HG03521 (cell line): ENCODE results near the gene ENTPD2.
"Not testable (repeated sequence)": the region's sequence is repeated elsewhere in the genome, so short reads cannot be mapped to it uniquely, and the experiment has no call there.

Experiments used
- ATAC-seq: cut with Tn5 transposase; IDR thresholded peaks from one replicate; pipeline ENCODE4 v1.9.1; 2021; ENCODE audit warnings: mild to moderate bottlenecking, moderate library complexity; ENCODE audit not compliant: unreplicated experiment

ENTPD2 gene

DNA sequence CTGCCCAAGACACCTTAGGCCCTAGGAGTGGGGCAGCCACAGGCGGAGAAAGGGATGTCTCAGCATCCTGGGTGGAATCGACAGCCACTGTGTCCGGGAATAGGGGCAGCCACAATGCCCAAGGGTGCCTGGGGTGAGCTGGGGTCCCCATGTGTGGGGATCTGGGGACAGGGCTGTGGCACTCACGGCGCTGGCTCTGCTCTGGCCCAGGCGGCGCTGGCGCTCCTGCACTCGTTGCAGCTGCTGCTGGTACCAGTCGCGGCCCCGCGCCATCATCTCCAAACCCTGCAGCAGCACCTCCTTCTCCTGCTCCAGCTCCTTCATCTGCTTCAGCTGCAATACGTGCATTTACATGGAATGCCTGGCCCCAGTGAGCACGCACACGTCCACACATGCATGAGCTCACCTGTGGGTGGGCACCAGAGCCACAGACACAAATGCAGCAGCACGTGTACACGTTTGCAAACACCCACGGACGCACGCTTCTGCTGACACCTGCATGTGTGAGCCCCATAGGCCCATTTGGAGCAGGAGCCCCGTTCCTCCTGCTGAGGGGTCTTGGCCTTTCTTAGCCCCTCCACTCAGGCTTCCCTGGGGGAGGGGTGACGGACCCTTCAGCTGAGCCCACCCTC is 11.6 kb upstream of the ENTPD2 start:
- ATAC-seq, result no peak

DNA sequence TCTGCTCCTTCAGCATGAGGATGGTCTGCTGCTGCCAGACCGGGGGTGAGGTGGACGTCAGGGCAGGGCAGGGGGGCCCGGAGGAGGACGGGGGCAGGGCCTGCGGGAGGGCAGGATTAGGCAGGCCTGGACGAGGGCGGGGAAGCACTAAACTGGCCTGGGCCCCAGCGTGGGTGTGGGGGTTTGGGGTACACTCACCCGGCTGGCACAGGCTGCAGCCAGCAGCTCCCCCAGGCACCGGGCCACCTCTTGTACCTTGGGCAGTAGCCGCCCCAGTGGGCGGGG is 11.0 kb upstream of the ENTPD2 start:
- ATAC-seq, result no peak

DNA sequence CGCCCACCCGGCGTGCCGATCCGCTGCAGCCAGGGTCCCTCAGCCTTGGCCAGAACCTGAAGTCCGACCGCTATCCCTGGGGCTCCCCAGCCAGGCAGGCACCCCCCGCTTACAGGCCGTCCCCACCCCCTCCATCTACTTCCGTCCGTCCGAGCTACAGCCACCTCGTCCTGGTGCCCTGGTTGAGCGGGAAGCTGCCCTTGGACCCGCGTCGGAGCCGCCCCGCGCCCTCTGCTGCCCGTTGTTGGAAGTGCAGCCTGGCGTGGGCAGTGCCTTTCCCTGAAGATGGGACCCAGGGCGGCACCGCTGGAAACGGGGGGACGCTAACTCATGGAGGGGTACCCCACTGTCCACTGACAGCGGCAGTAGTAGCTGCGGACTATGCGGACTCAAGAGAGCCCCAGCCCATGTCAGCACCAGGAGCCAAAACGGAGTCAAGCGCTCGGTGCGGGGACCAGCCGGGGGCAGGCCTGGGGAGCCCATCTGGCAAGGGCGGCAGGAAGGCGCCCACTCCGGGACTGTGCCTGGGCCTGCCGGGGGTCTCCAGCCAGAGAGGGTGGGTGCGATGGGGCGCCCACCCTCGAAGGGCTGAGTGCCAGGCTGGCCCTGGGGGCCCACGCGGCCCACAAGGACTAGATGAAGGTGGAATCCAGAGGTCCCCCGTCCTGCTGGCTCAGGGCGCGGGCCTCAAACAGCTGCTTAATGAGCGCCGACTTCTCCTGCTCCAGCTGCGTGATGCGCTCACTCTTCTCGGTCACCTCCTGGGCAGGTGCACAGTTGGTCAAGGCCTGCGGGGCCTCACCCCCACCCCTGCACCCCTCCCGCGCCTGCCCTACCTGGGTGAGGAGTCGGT is 10.4 kb upstream of the ENTPD2 start:
- no peak for ATAC-seq

DNA sequence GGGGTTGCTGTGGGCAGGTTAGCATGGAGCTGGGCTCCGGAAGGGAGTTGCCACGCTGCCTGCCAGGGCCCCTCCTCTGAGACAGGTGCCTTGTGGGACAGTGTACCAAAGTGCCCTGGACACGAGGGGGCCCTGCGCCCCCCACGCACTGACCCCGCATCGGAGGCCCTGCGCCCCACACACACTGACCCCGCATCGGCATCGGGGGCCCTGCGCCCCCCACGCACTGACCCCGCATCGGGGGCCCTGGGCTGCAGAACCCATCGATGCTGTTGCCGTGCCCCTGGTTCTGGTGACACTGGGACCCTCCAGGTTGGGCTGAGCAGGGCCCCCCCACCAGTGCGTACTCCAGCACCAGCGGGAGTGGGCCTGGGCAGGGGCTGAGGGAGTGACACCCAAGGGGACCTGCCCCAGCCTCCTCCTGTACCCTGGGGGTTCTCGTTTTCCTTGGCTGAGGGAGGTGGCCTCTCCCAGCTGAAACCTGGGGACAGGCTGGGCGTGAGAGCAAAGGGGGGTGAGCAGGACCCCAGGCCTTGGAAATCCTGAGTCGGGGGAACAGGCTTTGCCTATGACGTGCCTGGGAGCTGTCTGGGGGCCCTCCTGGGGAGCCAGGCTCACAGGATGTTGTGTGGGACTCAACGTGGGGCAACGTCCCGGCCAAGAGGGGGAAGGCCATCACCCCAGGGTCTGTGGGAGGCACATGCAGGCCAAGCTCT is 9.6 kb upstream of the ENTPD2 start:
- ATAC-seq, result no peak

DNA sequence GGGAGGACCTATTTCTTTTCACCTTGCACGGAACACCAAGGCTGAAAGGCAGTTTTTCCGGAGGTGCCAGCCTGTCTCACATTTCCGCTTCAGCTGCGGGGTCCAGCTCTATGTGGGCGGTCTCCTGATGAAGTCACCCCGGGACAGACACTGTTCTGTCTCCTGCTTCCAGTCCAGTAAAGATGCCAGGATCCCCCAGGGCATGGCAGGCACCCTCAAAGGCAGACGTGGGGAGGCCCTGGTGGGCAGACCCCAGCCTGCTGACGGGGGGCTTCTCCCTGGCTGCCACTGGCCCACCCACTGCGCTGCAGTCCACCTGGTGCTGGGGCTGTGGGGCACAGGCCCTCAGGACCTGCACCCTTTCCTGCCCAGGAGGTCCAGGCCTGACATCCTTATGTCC is 8.9 kb upstream of the ENTPD2 start:
- ATAC-seq, result not testable (repeated sequence)

DNA sequence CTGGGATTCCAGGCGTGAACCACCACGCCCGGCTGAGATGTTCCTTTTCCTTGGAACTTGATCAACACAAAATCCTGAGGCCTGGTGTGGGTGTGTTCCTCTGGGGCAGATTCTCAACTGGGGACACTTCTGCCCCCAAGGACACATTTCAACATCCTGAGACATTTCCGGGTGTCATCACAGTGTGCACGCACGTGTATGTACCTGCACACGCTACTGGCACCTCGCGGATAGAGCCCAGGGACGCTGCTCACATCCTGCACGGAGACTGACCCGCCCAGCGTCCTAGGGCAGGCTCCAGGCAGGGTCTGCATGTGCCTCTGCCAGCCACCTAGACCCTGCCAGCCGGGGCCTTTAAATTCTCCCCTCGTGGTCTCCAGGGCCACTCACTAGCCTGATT is 8.5 kb upstream of the ENTPD2 start:
- ATAC-seq, result no peak

DNA sequence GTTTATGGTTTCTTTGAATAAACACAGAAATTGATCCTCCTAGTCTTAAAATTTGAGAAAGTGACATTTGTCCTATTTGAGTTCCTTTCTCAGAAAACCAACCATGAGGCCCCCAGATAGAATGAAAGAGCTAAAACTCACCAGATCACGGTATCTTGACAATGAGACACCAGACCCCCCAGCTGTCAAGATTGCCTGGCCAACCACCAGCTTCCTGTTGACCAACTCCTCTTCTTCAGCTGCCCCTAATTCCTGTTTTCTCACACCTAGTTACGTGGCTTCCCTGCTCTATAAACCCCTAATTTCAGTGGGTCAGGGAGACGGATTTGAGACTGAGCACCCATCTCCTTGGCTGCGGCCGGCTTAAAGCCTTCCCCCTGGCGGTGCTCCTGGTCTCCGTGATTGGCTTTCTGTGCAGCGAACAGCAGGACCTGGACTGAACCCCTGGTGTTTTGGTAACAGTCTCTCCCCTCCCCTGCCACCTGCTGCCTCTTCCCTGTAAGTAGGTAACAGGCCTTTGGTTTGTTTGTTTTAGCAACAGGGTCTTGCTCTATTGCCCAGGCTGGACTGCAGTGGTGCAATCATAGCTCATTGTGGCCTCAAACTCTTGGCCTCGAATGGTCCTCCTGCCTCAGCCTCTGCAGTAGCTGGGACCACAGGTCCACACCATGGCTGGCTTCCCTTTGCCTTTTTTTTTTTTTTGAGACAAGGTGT is 4.8 kb upstream of the ENTPD2 start:
- ATAC-seq, result no peak

DNA sequence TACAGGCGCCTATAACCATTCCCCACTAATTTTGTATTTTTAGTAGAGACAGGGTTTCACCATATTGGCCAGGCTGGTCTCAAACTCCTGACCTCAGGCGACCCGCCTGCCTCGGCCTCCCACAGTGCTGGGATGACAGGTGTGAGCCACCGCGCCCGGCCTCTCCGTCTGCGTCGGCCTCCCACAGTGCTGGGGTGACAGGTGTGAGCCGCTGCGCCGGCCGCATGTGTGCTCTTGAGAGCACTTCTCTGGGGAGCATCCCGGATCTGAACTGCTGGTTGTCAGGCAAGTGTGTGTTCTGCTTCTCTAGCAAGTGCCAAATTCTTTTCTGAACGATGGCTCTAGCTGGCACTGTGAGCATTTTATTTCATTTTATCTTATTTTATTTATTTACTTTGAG is 3.7 kb upstream of the ENTPD2 start:
- ATAC-seq, result no peak

DNA sequence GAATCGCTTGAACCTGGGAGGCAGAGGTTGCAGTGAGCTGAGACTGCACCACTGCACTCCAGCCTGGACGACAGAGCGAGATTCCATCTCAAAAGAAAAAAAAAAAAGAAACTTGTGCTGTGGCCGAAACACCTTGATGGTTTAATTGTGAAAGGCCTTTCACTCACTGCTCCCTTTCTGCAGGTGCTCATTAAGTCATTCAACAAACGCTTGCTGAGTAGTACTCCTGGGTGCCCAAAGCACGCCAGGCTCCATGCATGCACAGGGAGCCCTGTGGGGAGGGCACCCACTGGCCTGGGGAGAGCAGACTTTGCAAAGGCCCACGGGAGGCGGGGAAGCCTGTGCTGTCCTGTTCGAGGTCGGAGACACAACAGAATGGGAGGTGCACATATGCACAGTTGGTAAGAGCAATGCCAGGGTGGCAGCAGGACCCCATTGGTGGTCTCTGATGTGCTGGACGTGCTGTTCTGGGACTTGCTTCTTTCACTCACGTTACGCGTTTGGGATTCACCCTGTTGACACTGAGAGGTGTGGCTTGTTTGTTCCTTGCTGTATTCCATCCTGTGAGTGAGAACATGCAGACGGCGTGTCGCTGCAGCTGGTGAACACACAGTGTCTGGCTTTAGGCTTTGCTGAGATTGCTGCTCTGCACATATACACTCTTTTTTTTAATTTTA is 3.0 kb upstream of the ENTPD2 start:
- no peak for ATAC-seq

DNA sequence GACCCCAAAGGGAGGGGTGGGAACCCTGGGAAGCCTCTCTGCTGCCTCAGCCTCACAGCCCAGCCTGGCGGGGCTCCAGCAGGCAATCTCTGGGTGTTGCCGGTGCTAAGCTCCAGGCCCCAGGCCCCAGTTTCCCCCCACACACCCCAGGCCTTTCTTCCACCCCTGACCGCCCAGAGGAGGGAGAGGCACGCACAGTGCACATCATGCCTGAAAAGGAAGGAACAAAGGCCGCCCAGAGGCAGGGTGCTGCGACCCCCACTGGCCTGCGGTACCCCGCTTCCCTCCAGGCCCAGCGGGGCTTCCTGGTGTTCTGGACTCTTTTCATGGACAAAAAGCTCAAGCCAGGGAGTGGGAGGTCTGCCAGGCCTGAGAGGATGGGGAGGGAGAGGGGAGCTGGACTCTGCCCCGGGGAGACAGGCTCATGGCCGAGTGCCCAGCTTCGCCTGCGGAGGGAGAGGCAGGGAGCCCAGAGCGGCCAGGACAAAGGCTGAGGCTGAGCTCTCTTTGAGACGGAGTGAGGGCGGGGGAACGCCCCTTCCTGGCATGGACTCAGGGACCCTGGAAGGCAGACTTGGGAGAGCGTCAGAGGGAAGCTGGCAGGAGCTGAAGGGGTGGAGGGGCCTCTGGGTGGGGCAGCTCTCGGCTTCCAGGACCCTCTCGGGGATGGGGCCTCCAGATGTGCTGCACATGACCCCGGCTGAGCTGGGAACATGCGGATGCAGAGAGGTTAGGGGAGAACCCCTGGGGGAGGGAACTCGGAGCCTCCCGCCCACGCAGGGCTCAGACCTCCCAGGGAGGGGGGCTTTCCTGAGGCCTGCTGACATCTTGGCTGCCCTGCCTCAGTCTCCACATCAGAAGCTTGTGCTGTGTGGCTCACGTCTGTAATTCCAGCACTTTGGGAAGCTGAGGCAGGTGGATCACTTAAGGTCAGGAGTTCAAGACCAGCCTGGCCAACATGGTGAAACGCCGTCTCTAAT is 1.8 kb upstream of the ENTPD2 start:
- no peak for ATAC-seq

DNA sequence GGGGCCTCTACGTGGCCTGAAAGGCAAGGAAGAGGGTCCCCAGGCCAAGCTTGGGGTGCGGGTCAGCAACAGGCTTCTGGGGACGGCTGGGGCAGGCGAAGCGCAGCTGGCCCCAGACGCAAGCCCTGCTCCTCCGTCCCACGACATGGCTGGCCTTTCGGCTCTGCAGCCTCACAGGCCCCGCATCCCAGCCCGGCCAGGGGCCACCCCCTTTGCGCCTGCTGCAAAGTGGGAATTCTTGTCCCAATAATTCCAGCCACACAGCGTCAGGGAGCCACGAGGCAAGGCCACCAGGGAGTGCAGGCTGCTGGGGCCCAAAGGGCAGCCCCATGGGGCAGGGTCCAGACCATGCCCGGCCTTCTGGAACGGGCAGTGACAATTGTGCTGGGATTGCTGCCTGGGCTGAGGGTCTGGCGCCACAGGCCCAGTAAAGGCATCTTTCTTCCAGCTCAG is 1.1 kb upstream of the ENTPD2 start:
- ATAC-seq, result no peak

DNA sequence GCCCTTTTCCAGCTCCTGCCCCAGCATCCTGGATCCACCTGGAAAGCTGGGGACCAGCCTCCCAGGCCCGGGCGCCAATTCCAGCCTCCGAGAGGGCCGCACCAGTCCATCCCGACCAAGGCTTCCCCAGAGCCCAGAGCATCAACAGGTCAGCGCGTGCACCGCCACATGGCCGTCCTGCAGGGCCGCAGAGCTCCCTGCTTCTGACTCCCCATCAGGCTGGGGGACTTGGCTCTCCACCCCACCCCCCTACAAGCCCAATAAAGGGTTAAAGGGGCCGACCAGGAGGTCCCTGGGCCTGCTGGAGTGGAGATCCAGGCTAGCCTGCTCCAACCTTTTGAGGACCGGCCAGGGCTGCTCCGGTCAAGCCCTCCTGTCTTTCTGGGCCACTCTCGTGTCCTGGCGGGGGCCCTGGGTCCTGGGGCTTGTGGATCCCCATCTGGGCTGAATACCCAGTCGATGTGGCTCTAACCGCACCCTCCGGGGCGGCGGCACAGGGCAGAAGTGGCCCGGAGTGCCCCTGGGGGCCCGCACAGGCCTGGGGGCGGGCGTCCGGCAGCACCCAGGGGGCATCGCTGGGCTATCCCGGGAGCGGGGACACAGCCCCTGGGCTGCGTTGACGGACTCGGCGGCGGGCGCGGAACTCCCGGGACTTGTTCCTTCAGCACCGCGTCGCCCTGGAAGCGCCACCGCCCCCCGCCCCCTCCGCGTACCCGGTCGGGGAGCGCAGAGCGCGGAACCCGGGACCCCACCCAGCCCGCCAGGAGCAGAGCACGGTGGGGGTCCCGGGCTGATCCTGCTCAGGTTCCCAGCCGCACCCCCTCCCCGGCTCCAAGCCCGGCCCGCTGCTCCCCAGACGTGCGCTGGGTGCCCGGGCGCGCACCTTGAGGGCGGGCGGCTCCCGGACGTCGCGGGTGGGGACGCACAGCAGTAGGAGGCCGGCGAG is 590 bp downstream of the ENTPD2 start:
- no peak for ATAC-seq

DNA sequence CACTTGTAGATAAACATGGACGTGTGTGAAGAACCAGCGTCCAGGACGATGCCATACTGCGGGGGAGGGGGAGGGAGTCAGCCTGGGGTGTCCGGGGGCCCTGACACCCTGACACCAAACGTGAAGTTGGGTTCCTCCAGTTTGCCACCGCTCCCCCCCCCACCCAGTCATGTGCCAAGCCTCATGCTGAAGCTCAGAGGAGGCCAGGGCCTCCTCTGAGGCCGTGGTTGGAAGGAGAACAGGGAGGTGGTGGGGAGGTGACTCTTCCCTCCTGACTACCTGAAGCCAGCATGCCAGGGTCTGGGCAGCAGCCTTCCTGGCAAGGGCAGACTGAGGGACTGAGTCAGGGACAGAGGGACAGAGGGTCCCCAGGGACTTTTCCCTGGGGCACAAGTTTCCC is 1.6 kb downstream of the ENTPD2 start:
- no peak for ATAC-seq

DNA sequence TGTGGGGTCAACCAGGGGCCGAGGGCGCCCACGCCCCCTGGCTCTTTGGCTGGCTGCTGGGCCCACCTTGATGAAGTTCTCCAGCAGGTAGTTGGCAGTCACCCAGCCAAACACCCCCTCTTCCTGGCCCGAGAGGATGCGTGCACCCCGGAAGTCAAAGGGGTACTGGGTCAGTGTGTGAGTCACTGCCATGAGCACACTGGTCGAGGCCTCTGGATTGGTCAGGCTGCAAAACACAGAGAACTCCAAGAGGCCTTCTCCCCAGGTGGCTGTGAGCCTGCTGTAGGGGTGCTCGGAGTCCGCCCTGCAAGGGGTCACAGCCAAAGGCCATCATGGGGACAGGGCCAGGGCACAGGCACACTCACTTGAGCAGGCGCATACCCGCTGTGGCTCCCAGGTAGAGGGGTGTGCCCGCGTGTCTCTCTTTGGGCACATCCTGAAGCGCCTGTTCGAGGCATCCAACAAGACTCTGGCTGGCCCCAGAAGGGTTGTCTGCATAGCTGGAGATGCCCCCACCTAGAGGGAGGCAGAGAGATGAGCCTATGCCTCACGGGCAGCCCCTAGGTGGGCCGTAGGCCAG is 2.6 kb downstream of the ENTPD2 start:
- ATAC-seq, result no peak

DNA sequence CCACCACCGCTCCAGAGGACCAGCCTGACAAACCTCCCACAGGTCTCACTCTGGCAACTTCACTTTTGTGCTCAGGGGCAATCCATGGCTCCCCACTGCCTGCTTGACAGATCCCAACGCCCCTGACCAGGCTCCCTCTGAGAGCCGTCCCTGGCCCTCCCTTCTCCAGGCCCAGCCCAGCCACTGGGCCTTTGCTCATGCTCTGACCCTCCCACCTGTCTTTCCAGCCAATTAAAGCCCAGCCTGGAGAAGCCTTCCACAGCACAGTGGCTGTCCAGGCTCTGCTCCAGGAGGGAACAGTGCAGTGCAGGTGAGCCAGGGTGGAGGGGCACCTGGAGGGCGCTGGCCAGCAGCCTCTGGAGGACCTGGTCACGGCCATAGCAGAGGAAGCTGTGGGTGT is 3.3 kb downstream of the ENTPD2 start:
- ATAC-seq, result no peak

DNA sequence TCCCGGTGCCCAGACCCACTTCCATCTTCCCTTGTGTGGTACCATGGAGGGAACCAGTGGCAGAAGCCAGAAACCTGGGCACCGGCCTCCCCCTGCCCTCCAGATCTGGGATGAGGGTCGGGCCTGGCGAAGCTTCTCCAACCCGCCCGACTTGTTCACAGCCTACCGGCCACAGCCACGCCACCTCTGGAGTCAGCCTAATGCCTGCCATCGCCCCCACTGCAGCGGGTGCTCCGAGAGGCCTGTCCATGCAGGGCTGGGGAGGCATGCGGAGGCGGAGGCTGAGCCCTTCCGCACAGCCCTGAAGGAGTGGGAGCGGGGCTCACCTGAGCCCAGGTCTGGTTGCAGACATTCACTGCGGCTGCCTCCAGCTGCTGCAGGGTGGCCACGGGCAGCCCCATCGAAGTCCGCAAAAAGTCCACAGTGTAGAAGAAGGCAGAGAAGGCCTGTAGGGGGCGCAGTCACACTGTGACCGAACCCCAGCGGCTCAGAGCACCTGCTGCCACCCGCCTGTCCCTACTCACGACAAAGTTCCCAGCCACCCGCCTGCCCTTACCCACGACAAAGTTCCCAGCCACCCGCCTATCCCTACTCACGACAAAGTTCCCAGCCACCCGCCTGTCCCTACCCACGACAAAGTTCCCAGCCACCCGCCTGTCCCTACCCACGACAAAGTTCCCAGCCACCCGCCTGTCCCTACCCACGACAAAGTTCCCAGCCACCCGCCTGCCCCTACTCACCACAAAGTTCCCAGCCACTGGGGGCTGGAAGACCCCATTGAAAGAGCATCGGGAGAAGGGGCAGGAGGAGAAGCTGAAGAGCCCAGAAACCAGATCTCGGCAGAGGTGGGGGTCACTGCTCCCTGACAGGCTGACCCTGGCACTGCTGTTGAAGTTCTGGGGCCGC is 4.1 kb downstream of the ENTPD2 start:
- no peak for ATAC-seq
